A549 (cell line): Measurements from ENCODE around the gene TBX15. TPM values are rescaled to one million over a fixed set of nuclear protein-coding genes. Genes with fewer than 3 reads are reported as not detected.

Source experiments
- ATAC-seq, 2 experiments: fragments of 200-7000 bp in 1 of 2; fragments of >200 bp in 1 of 2; cut with Nextera tagmentation in 1 of 2; cut with Tn5 transposase in 1 of 2; 3 replicates each; pipeline versions ENCODE4 v1.8.0 to v1.9.1; 2018 to 2020; ENCODE audit warnings: mild to moderate bottlenecking in 1 of 2, moderate library complexity in 1 of 2
- CTCF ChIA-PET: fragments of 300-600 bp; sonication (Branson Sonifier 250); formaldehyde crosslinking; extraction: SDS; loops from one replicate; lab custom pipeline; 2021; ENCODE audit warnings: antibody characterized with exemption, inconsistent platforms; lab: Yijun Ruan, JAX
- POLR2A ChIA-PET: fragments of 350-600 bp; formaldehyde crosslinking; extraction: SDS; loops from one replicate; lab custom pipeline; 2021; ENCODE audit warnings: antibody characterized with exemption, inconsistent platforms; lab: Yijun Ruan, JAX
- DNase-seq, 2 experiments: peaks; one replicate each; pipeline versions ENCODE4 v3.0.0 to v3.0.0-alpha.2; 2011 to 2016; ENCODE audit warnings: low read depth in 1 of 2, low spot score in 1 of 2
- FAIRE-seq: peaks from 2 replicates; lab custom pipeline; 2011; peaks lifted over from hg19 to GRCh38; lab: Jason Lieb, UNC
- H3K27ac ChIP-seq, 2 experiments: fragments of >200 bp; sonication (Bioruptor Twin); formaldehyde crosslinking; 3 replicates each; pipeline ENCODE4 v1.5.1; 2016 to 2017
- H3K4me1 ChIP-seq: fragments of >200 bp; sonication (Bioruptor Twin); formaldehyde crosslinking; 3 replicates; pipeline ENCODE4 v1.6.1; 2016
- H3K4me2 ChIP-seq: fragments of >200 bp; sonication (Bioruptor Twin); formaldehyde crosslinking; 3 replicates; pipeline ENCODE4 v1.6.1; 2016
- H3K4me3 ChIP-seq: fragments of >200 bp; sonication (Bioruptor Twin); formaldehyde crosslinking; 3 replicates; pipeline ENCODE4 v1.5.1; 2016
- H3K9me3 ChIP-seq: fragments of >200 bp; sonication (Bioruptor Twin); formaldehyde crosslinking; 3 replicates; pipeline ENCODE4 v1.6.1; 2016
- CBX8 ChIP-seq: fragments of 200-600 bp; sonication (generic); IDR thresholded peaks from 2 replicates; pipeline ENCODE4 v1.6.1; 2016
- CHD2 ChIP-seq: fragments of 150-350 bp; IDR thresholded peaks from 2 replicates; pipeline ENCODE4 v1.6.1; 2014; ENCODE audit warnings: low read length; ENCODE audit not compliant: partially characterized antibody
- CHD4 ChIP-seq: fragments of 200-600 bp; sonication (generic); IDR thresholded peaks from 2 replicates; pipeline ENCODE4 v1.6.1; 2016; ENCODE audit warnings: antibody characterized with exemption, mild to moderate bottlenecking, borderline replicate concordance
- EHF ChIP-seq: fragments of 250-450 bp; sonication (Bioruptor Pico); IDR thresholded peaks from 2 replicates; pipeline ENCODE4 v1.5.0; 2020; ENCODE audit warnings: mild to moderate bottlenecking
- EHMT2 ChIP-seq: fragments of 200-600 bp; sonication (generic); IDR thresholded peaks from 2 replicates; pipeline ENCODE4 v1.6.1; 2016; ENCODE audit warnings: antibody characterized with exemption, low read depth, mild to moderate bottlenecking, moderate library complexity
- EP300 ChIP-seq, 2 experiments: fragments of >200 bp; sonication (Bioruptor Twin); formaldehyde crosslinking; IDR thresholded peaks; 2 replicates in 1 of 2; 3 replicates in 1 of 2; pipeline ENCODE4 v1.6.1; 2016 to 2017
- ESRRA ChIP-seq: fragments of 150-350 bp; IDR thresholded peaks from 2 replicates; pipeline ENCODE4 v1.6.1; 2014; ENCODE audit warnings: mild to moderate bottlenecking, low read length, borderline replicate concordance
- FOXS1 ChIP-seq: fragments of 250-450 bp; sonication (Bioruptor Pico); IDR thresholded peaks from 2 replicates; pipeline ENCODE4 v1.5.0; 2020; ENCODE audit warnings: mild to moderate bottlenecking, moderate library complexity
- HOXB13 ChIP-seq: fragments of 250-450 bp; sonication (Bioruptor Pico); IDR thresholded peaks from 2 replicates; pipeline ENCODE4 v1.5.0; 2020; ENCODE audit warnings: low read depth, mild to moderate bottlenecking, moderate library complexity
- HOXB5 ChIP-seq: fragments of 250-450 bp; sonication (Bioruptor Pico); IDR thresholded peaks from 2 replicates; pipeline ENCODE4 v1.5.0; 2020; ENCODE audit warnings: mild to moderate bottlenecking, moderate library complexity
- JUNB ChIP-seq: fragments of >200 bp; sonication (Bioruptor Twin); formaldehyde crosslinking; IDR thresholded peaks from 2 replicates; pipeline ENCODE4 v1.6.1; 2016
- KDM1A ChIP-seq: fragments of 200-600 bp; sonication (generic); IDR thresholded peaks from 2 replicates; pipeline ENCODE4 v1.6.1; 2016; ENCODE audit warnings: low read depth, mild to moderate bottlenecking
- KDM5A ChIP-seq: fragments of 200-600 bp; sonication (generic); IDR thresholded peaks from 2 replicates; pipeline ENCODE4 v1.6.1; 2016; ENCODE audit warnings: antibody characterized with exemption, mild to moderate bottlenecking
- MAFK ChIP-seq: fragments of 450-650 bp; IDR thresholded peaks from 2 replicates; pipeline ENCODE4 v1.6.1; 2014; ENCODE audit not compliant: partially characterized antibody
- MYC ChIP-seq: IDR thresholded peaks from 2 replicates; pipeline ENCODE4 v1.6.1; 2012; ENCODE audit warnings: mild to moderate bottlenecking, inconsistent platforms, low read length, improper control_type of control experiment, borderline replicate concordance
- NR3C1 ChIP-seq: fragments of >200 bp; sonication (Bioruptor Twin); formaldehyde crosslinking; IDR thresholded peaks from 3 replicates; pipeline ENCODE4 v1.6.1; 2017
- POLR2AphosphoS2 ChIP-seq: conservative IDR thresholded peaks from 2 replicates; pipeline ENCODE4 v1.6.1; 2012; ENCODE audit warnings: low read length, improper control_type of control experiment, inconsistent platforms
- RAD21 ChIP-seq, 2 experiments: fragments of >200 bp in 1 of 2; sonication (Bioruptor Twin) in 1 of 2; formaldehyde crosslinking in 1 of 2; IDR thresholded peaks in 1 of 2; conservative IDR thresholded peaks in 1 of 2; 2 replicates in 1 of 2; 3 replicates in 1 of 2; pipeline ENCODE4 v1.6.1; 2012 to 2018; ENCODE audit warnings: inconsistent platforms in 1 of 2
- ZC3H11A ChIP-seq: fragments of 450-650 bp; IDR thresholded peaks from 2 replicates; pipeline ENCODE4 v1.6.1; 2014; ENCODE audit warnings: antibody characterized with exemption, mild to moderate bottlenecking
- WGBS: methylation state at CpG from one replicate; pipeline ENCODE4 v1.1.6; 2017; ENCODE audit errors: missing lambda C conversion rate; 5-methylcytosine and 5-hydroxymethylcytosine counted together
- polyA plus RNA-seq, 4 experiments: library from polyadenylated mRNA; depleted of rRNA in 3 of 4; stranded (reverse); fragments of >200 nt; fragmentation: RNase III in 1 of 4; extraction: RNeasy Plus Mini Kit Qiagen cat#74134 plus additional on column Dnase treatment in 1 of 4; gene quantifications; 2 replicates in 3 of 4; 3 replicates in 1 of 4; pipeline ENCODE4 v1.2.3, GENCODE V29; 2011 to 2017
- TF ChIP-seq, protein P1 (sequence below): IDR thresholded peaks from 2 replicates; pipeline ENCODE4 v1.6.1; 2012; ENCODE audit warnings: low read depth, borderline replicate concordance
- TF ChIP-seq, protein P2 (sequence below): IDR thresholded peaks from 2 replicates; pipeline ENCODE4 v1.6.1; 2012
- TF ChIP-seq, protein P3 (sequence below): fragments of 450-650 bp; IDR thresholded peaks from 2 replicates; pipeline ENCODE4 v1.6.1; 2014; ENCODE audit warnings: antibody characterized with exemption
- TF ChIP-seq, protein P4 (sequence below): fragments of 250-450 bp; sonication (Bioruptor Pico); IDR thresholded peaks from 2 replicates; pipeline ENCODE4 v1.5.0; 2021; ENCODE audit warnings: mild to moderate bottlenecking, moderate library complexity, borderline replicate concordance

Gene TBX15
- polyA plus RNA-seq, 2 of the 4 experiments (the other 2 are of a cell fraction), result 0.04 TPM; not detected in 1

DNA sequence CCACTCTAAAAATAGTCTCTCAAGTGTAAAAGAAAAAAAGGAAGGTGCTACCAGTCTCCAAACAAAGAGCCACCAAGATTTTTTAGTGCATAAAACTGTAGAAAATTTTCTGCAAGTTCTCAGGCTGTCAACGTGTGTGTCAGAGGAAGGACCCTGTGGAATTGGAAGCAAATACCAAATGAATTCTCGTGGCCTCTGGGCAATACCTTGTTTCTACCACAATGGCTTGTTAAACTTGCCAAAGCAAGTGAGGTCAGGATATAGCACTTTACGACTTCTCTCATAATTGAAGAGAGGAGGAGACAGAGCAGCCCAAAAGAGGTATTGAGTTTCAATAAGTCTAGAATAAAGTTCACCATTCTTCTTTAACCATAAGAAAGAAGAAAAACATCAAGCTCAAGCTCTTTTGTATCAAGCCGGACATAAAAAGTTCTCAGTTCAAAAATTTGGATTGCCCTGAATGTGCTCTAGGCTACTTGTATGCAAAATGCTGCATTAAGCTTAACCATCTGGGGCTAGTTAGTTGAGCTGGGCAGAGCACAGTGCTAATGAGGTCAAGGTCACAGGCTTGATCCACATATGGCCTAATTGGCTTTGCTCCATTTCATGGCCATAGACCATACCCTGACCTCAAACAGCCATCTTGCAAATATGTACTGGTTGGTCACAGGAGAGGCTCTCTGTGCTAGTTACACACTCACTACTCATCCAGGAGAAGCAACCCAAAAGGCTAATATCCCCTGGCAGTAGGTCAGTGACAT, 60.5 kb downstream of the TBX15 start:
- WGBS, result 26% methylated on average over 4 of the region's 4 CpGs
- no peak overlapping the region for H3K27ac ChIP-seq
- POLR2A ChIA-PET, result no interaction called here

DNA sequence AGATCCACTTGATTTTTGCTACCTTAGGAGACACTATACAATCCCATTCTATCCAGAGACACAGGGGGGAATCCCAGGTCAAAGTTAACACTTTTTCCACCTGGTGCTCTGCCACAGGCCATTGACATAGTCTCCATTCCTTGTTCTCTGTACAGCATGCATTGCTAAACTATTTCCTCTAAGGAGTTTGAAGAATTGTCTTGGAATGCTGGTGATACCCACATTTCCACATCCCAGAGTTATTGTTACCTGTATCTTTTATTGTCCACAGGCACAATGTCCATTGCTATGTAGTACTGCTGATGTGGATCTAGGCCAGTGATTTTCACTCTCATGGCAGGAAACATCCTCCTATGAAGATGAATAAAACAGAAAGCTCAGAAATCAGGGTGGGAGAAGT, 61.9 kb downstream of the TBX15 start:
- no peak for ATAC-seq
- ChIA-PET CTCF (no interaction called here), POLR2A (no interaction called here)
- H3K27ac ChIP-seq, result no peak overlapping the region
- TF ChIP-seq MYC, result no peak
- TF ChIP-seq CHD4, result no peak
- no peak for TF ChIP-seq RAD21 (conservative IDR thresholded peaks at IDR 0.05 in 1 of 2, IDR thresholded peaks at IDR 0.05 in 1 of 2)
- TF ChIP-seq, protein P1, sequence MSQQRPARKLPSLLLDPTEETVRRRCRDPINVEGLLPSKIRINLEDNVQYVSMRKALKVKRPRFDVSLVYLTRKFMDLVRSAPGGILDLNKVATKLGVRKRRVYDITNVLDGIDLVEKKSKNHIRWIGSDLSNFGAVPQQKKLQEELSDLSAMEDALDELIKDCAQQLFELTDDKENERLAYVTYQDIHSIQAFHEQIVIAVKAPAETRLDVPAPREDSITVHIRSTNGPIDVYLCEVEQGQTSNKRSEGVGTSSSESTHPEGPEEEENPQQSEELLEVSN, result no peak
- TF ChIP-seq HOXB13 (CRISPR knock-in tag), result no peak
- TF ChIP-seq, protein P2, sequence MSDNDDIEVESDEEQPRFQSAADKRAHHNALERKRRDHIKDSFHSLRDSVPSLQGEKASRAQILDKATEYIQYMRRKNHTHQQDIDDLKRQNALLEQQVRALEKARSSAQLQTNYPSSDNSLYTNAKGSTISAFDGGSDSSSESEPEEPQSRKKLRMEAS, result no peak
- TF ChIP-seq EHMT2, result no peak
- TF ChIP-seq NR3C1, result no peak
- TF ChIP-seq CHD2, result no peak
- TF ChIP-seq KDM1A, result no peak
- no peak for TF ChIP-seq POLR2AphosphoS2
- no peak for TF ChIP-seq ZC3H11A
- TF ChIP-seq FOXS1, result no peak
- H3K4me3 ChIP-seq, result no peak overlapping the region
- no peaks in the 10 kb centered on the region for H3K9me3 ChIP-seq
- no peaks in the 10 kb centered on the region for H3K4me1 ChIP-seq
- no peak for DNase-seq
- H3K4me2 ChIP-seq, result no peak overlapping the region
- FAIRE-seq, result no peak

More for the DNA sequence above, 60.5 kb downstream of the TBX15 start:
- TF ChIP-seq HOXB5 (CRISPR knock-in tag), result no peak
- TF ChIP-seq, protein P1, result no peak
- Histone ChIP-seq H3K4me2 (no peak overlapping the region), H3K4me1 (no peaks in the 10 kb centered on the region), H3K4me3 (no peak overlapping the region), H3K9me3 (no peaks in the 10 kb centered on the region)
- CTCF ChIA-PET, result no interaction called here
- ATAC-seq (no peak), FAIRE-seq (no peak), DNase-seq (no peak)

DNA sequence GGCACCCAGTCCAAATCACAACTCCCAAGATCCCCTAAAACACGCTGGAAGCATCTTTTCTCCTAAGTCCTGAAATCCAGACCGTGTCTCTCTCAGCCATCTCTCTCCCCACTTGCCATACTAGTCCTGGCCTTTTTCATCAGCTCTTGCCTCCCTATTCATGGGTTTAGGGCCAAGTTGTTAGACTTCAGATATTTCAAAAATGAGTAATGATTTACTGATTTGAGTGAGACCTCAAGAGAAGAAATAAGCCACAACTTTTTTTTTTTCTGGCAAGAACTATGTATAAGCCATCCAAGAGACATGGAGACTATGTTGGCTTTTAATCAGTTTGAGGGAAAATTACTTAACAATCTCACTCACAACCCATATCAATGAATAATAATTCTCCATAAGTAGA, 62.5 kb downstream of the TBX15 start:
- no peak for FAIRE-seq
- 3% methylated on average over 2 of the region's 2 CpGs for WGBS

More for the DNA sequence above, 62.5 kb downstream of the TBX15 start:
- DNase-seq (no peak), ATAC-seq (no peak)
- H3K4me3 ChIP-seq, result no peak overlapping the region
- no peak overlapping the region for H3K27ac ChIP-seq
- no peaks in the 10 kb centered on the region for H3K4me1 ChIP-seq
- no peak overlapping the region for H3K4me2 ChIP-seq
- no peaks in the 10 kb centered on the region for H3K9me3 ChIP-seq
- POLR2A ChIA-PET, result no interaction called here
- TF ChIP-seq EHF (CRISPR knock-in tag) (no peak), ESRRA (no peak), FOXS1 (no peak), MAFK (no peak), EP300 (IDR thresholded peaks at IDR 0.05) (no peak), CBX8 (no peak), EHMT2 (no peak), RAD21 (conservative IDR thresholded peaks at IDR 0.05 in 1 of 2, IDR thresholded peaks at IDR 0.05 in 1 of 2) (no peak), MYC (no peak), KDM5A (no peak), JUNB (no peak)
- TF ChIP-seq, protein P3, sequence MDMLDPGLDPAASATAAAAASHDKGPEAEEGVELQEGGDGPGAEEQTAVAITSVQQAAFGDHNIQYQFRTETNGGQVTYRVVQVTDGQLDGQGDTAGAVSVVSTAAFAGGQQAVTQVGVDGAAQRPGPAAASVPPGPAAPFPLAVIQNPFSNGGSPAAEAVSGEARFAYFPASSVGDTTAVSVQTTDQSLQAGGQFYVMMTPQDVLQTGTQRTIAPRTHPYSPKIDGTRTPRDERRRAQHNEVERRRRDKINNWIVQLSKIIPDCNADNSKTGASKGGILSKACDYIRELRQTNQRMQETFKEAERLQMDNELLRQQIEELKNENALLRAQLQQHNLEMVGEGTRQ, result no peak
- TF ChIP-seq, protein P4, sequence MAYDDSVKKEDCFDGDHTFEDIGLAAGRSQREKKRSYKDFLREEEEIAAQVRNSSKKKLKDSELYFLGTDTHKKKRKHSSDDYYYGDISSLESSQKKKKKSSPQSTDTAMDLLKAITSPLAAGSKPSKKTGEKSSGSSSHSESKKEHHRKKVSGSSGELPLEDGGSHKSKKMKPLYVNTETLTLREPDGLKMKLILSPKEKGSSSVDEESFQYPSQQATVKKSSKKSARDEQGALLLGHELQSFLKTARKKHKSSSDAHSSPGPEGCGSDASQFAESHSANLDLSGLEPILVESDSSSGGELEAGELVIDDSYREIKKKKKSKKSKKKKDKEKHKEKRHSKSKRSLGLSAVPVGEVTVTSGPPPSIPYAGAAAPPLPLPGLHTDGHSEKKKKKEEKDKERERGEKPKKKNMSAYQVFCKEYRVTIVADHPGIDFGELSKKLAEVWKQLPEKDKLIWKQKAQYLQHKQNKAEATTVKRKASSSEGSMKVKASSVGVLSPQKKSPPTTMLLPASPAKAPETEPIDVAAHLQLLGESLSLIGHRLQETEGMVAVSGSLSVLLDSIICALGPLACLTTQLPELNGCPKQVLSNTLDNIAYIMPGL (CRISPR knock-in tag), result no peak
- CTCF ChIA-PET, result no interaction called here
